K562 (cell line): ENCODE data around the gene EVA1A.

ENCODE experiments used
- CTCF ChIP-seq, 3 experiments: IDR thresholded peaks in 2 of 3; conservative IDR thresholded peaks in 1 of 3; 2 replicates each; pipeline ENCODE4 v1.5.1; 2011 to 2012; ENCODE audit warnings: low read length in 3 of 3, mild to moderate bottlenecking in 3 of 3, control low read depth in 2 of 3, improper control_type of control experiment in 1 of 3, inconsistent platforms in 1 of 3, low read depth in 1 of 3, mixed read lengths in 1 of 3, moderate library complexity in 1 of 3; ENCODE audit not compliant: insufficient read depth in 2 of 3
- ETV1 ChIP-seq: fragments of 450-650 bp; conservative IDR thresholded peaks from 2 replicates; pipeline ENCODE4 v1.6.1; 2016; ENCODE audit warnings: missing genetic modification characterization, control low read depth, low read depth, missing compliant biosample characterization
- FOXM1 ChIP-seq, 2 experiments: fragments of 450-650 bp in 1 of 2; sonication (generic) in 1 of 2; formaldehyde crosslinking in 1 of 2; IDR thresholded peaks; 2 replicates each; pipeline versions ENCODE4 v1.6.1 to v1.9.0; 2017 to 2022; ENCODE audit warnings: low read depth in 2 of 2, mild to moderate bottlenecking in 2 of 2, missing genetic modification reagents in 1 of 2, moderate library complexity in 1 of 2
- SP1 ChIP-seq: sonication (generic); formaldehyde crosslinking; IDR thresholded peaks from 2 replicates; pipeline ENCODE4 v1.8.1; 2022; ENCODE audit warnings: mild to moderate bottlenecking, missing genetic modification reagents
- SUPT5H ChIP-seq: fragments of 450-650 bp; IDR thresholded peaks from 2 replicates; pipeline ENCODE4 v1.6.1; 2016
- THRAP3 ChIP-seq: fragments of 450-650 bp; IDR thresholded peaks from 2 replicates; pipeline ENCODE4 v1.6.1; 2016; ENCODE audit warnings: mild to moderate bottlenecking, inconsistent platforms, borderline replicate concordance
- ZNF217 ChIP-seq: sonication (generic); formaldehyde crosslinking; IDR thresholded peaks from 2 replicates; pipeline ENCODE4 v1.8.0; 2022; ENCODE audit warnings: mild to moderate bottlenecking, missing genetic modification reagents

- no peak for TF ChIP-seq CTCF (IDR thresholded peaks at IDR 0.05 in 2 of 3, conservative IDR thresholded peaks at IDR 0.05 in 1 of 3; ENCODE audit: insufficient read depth in 2 of 3, low read depth in 1 of 3, low read length in 3 of 3)
- no peak for TF ChIP-seq ZNF217
- TF ChIP-seq FOXM1 (IDR thresholded peaks at IDR 0.05; ENCODE audit: low read depth), result no peak
- TF ChIP-seq FOXM1 (CRISPR knock-in tag; IDR thresholded peaks at IDR 0.05; ENCODE audit: low read depth), result no peak
- TF ChIP-seq SP1 (CRISPR knock-in tag), result no peak
- no peak for TF ChIP-seq SUPT5H
- TF ChIP-seq ETV1, result no peak
- no peak for TF ChIP-seq THRAP3
Observed at GRCh38 chr2:75595541-75596395, 35.0 kb upstream of the EVA1A start.
